Activated naive CD8-positive, alpha-beta T cell (primary cell): ENCODE results near the gene DECR2.
"Not testable (repeated sequence)": the region's sequence is repeated elsewhere in the genome, so short reads cannot be mapped to it uniquely, and the experiment has no call there.

Source experiments
- H3K27ac Mint-ChIP-seq: one replicate; pipeline ENCODE4 v1.8.0; 2021; ENCODE audit warnings: mixed read lengths
- H3K27me3 Mint-ChIP-seq: one replicate; pipeline ENCODE4 v1.8.0; 2021; ENCODE audit warnings: mixed read lengths
- H3K36me3 Mint-ChIP-seq: one replicate; pipeline ENCODE4 v1.8.0; 2021; ENCODE audit warnings: mixed read lengths
- H3K4me1 Mint-ChIP-seq: one replicate; pipeline ENCODE4 v1.8.0; 2021; ENCODE audit warnings: low read depth, mixed read lengths
- H3K4me3 Mint-ChIP-seq: one replicate; pipeline ENCODE4 v1.8.0; 2021; ENCODE audit warnings: mild to moderate bottlenecking, mixed read lengths
- H3K9me3 Mint-ChIP-seq: one replicate; pipeline ENCODE4 v1.8.0; 2021; ENCODE audit warnings: low read depth, mixed read lengths

Gene DECR2

DNA sequence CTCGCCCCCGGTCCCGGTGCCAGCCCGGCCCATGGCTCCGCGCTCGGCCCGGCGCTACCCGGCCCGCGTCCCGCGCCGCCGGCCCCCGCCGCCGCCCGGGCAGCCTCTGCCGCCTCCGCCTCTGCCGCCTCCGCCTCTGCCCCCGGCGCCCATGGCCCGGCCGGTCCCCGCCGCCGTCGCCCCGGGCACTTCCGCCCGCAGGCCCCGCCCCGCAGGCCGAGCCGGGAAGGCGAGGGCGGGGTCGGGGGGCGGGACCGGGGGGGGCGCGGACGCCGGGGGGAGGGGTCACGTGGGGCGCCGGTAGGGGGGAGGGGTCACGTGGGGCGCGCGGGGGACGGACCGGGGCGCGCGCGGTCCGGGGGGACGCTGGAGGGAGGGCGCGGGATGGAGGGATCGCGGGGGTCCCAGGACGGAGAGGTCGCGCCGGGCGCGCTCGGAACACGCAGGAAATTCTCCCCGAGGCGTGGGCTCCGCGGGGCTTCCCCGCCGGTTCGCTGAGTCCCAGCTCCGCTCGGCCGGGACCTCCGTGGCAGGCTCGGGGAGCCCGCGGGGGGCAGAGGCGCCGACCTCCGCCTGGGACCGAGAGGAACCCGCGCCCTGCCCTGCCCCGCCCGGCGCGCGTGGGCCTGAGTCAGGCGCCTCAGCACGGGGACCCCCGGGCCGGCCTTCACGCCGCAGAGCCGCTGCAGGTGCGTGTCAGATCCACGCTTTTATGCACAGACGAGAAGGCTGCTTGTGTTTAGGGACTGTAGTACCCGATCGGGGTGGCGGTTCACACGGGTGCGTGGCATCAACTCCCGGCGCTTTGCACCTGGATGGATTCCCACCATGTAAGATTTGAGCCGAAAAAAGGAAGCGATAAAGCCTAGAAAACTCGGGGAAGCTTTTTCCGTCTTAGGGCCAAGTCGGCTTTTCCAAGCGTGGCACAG lies 19.6 kb upstream of the DECR2 start, which contains the start of gene PGAP6:
Gene PGAP6, minus strand, starts transcription at position 190 of the 929 bp plus-strand sequence. Its CDS starts 157 bp downstream, at position 33.
- H3K36me3 Mint-ChIP-seq: no peaks in the 10 kb centered on the region
- H3K9me3 Mint-ChIP-seq: no peaks in the 10 kb centered on the region
- H3K27me3 Mint-ChIP-seq: no peaks in the 10 kb centered on the region
- peaks cover 28% of the 10 kb centered on the region for H3K4me1 Mint-ChIP-seq
- peak within 1 kb of the TSS; percentile 50 for H3K27ac Mint-ChIP-seq
- peak within 1 kb of the TSS; percentile 87 for H3K4me3 Mint-ChIP-seq

DNA sequence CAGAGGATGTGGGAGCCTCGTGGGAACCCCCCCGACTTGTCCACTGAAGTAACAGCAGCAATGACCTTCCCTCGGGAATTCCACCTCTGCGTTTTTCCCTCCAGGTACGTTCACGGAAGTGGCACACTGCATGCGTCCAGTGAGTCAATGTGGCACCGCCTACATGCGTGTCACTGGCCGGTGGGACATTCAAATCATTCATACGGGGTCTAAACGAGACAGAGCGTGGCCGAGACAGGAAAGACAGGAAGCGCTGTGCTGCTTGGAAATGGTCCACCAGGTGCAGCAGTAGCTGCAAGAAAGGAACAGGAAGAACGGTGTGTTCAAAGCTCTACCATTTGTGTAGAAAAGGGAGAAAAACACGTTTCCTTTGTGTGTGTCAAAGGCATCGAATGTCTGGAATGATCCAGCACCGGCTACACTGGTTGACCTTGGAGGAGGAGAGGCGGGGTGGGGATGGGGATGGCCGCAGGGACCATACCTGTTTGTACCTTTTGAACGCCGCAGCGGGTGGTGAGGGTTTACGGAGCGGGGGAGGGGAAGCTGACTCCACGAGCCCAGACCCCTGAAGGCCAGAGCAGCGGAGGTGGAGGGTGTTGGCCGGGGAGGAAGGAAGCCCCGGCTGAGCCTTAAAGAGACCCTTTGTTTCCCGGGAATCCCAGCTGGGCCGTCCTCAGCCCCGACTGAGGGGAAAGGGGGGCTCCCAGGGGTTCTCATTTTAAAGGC lies 18.2 kb upstream of the DECR2 start:
- Mint-ChIP-seq H3K4me3 (peak overlapping the region; percentile 87), H3K36me3 (no peaks in the 10 kb centered on the region), H3K27ac (peak overlapping the region; percentile 75), H3K9me3 (no peaks in the 10 kb centered on the region), H3K4me1 (peaks cover 27% of the 10 kb centered on the region), H3K27me3 (no peaks in the 10 kb centered on the region)

DNA sequence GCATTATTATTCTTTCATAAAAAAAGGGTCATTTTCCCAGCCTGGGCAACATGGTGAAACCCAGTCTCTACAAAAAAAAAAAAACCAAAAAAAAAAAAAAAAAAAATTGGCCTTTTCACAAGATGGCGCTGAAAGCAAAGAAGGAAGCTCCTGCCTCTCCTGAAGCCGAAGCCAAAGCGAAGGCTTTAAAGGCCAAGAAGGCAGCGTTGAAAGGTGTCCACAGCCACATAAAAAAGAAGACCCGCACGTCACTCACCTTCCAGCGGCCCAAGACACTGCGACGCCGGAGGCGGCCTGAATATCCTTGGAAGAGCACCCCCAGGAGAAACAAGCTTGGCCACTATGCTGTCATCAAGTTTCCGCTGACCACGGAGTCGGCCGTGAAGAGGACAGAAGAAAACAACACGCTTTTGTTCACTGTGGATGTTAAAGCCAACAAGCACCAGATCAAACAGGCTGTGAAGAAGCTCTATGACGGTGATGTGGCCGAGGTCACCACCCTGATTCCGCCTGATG lies 15.0 kb upstream of the DECR2 start:
- Mint-ChIP-seq H3K4me3 (no peak overlapping the region), H3K4me1 (peaks cover 18% of the 10 kb centered on the region), H3K9me3 (no peaks in the 10 kb centered on the region), H3K27me3 (no peaks in the 10 kb centered on the region), H3K27ac (no peak overlapping the region), H3K36me3 (no peaks in the 10 kb centered on the region)

DNA sequence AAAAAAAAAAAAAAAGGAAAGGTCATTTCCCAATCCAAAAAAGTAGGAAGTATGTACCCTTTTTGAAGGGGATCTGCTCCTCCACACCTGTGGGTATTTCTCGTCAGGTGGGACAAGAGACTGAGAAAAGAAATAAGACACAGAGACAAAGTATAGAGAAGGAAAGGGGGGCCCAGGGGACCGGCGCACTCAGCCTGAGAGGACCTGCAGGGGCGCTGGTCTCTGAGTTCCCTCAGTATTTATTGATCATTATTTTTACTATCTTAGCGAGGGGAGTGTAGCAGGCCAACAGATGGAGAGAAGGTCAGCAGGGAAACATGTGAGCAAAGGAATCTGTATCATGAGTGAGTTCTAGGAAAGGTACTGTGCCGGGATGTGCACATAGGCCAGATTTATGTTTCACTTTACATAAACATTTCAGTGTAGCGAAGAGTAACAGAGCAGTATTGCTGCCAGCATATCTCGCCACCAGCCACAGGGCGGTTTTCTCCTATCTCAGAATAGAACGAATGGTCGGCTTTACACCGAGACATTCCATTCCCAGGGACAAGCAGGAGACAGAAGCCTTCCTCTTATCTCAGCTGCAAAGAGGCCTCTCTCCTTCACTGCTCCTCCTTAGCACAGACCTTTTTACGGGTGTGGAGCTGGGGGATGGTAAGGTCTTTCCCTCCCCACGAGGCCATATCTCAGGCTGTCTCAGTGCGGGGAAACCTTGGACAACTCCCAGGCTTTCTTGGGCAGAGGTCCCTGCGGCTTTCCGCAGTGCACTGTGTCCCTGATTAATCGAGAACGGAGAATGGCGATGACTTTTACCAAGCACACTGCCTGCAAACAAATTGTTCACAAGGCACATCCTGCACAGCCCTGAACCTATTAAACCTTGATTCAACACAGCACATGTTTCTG lies 13.7 kb upstream of the DECR2 start:
- not testable (repeated sequence) for H3K27ac Mint-ChIP-seq, H3K36me3 Mint-ChIP-seq, H3K27me3 Mint-ChIP-seq, H3K9me3 Mint-ChIP-seq, H3K4me3 Mint-ChIP-seq
- peaks cover 22% of the 10 kb centered on the region for H3K4me1 Mint-ChIP-seq

- Mint-ChIP-seq H3K27ac (no peak overlapping the region), H3K4me1 (peaks cover 12% of the 10 kb centered on the region), H3K9me3 (no peaks in the 10 kb centered on the region), H3K4me3 (no peak overlapping the region), H3K36me3 (peaks cover 2% of the 10 kb centered on the region), H3K27me3 (no peaks in the 10 kb centered on the region)
Measured at GRCh38 chr16:389352-389751, 12.3 kb upstream of the DECR2 start.

- peaks cover 20% of the 10 kb centered on the region for H3K4me1 Mint-ChIP-seq
- H3K27me3 Mint-ChIP-seq: no peaks in the 10 kb centered on the region
- H3K27ac Mint-ChIP-seq: peak overlapping the region; percentile 61
- H3K9me3 Mint-ChIP-seq: no peaks in the 10 kb centered on the region
- no peak overlapping the region for H3K4me3 Mint-ChIP-seq
- peaks cover 2% of the 10 kb centered on the region for H3K36me3 Mint-ChIP-seq
Measured at GRCh38 chr16:391885-392335, 9.8 kb upstream of the DECR2 start.

DNA sequence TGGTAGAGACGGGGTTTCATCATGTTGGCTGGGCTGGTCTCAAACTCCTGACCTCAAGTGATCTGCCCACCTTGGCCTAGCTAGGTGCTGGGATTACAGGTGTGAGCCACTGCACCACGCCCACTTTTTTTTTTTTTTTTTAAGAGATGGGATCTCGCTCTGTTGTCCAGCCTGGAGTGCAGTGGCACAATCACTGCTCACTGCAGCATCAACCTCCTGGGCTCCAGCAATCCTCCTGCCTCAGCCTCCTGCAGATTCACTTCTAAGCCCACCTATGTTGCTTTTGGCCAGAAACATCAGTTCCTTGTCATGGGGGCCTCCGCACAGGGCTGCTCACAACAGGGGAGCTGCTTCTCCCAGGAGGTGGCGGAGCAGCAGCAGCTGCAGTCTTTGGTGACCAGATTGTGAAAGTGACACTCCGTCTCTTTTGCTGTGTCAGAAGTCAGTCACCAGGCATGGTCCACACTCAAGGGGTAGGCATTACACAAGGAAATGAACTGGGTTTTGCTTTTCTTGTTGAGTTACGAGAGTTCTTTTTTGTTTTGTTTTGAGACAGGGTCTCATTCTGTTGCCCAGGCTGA lies 9.1 kb upstream of the DECR2 start:
- Mint-ChIP-seq H3K9me3 (no peaks in the 10 kb centered on the region), H3K27me3 (no peaks in the 10 kb centered on the region), H3K27ac (peak overlapping the region; percentile 61), H3K36me3 (peaks cover 2% of the 10 kb centered on the region), H3K4me3 (no peak overlapping the region), H3K4me1 (peaks cover 20% of the 10 kb centered on the region)

- no peaks in the 10 kb centered on the region for H3K27me3 Mint-ChIP-seq
- H3K27ac Mint-ChIP-seq: no peak overlapping the region
- H3K4me1 Mint-ChIP-seq: peaks cover 32% of the 10 kb centered on the region
- no peaks in the 10 kb centered on the region for H3K9me3 Mint-ChIP-seq
- H3K36me3 Mint-ChIP-seq: peaks cover 2% of the 10 kb centered on the region
- peak overlapping the region; percentile 90 for H3K4me3 Mint-ChIP-seq
Measured at GRCh38 chr16:396199-396598, 5.5 kb upstream of the DECR2 start.

DNA sequence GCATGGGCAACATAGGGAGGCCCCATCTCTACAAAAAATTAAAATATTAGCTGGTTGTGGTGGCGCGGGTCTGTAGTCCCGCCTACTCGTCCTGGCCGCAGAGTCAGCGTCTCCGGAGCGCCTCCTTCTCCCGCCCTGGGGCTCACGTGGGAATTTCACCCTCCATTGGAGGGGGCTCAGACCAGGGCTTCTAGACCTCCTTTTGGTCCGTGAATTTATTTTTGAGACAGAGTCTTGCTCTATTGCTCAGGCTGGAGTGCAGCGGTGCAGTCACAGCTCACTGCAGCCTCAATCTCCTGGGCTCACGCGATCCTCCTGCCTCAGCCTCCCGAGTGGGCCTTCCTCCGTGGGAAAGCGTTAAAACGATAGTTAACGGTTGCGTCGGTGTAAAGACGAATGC lies 5.1 kb upstream of the DECR2 start:
- Mint-ChIP-seq H3K4me3 (peak overlapping the region; percentile 90), H3K27me3 (no peaks in the 10 kb centered on the region), H3K27ac (peak overlapping the region; percentile 87), H3K36me3 (peaks cover 2% of the 10 kb centered on the region), H3K9me3 (no peaks in the 10 kb centered on the region), H3K4me1 (peaks cover 31% of the 10 kb centered on the region)

DNA sequence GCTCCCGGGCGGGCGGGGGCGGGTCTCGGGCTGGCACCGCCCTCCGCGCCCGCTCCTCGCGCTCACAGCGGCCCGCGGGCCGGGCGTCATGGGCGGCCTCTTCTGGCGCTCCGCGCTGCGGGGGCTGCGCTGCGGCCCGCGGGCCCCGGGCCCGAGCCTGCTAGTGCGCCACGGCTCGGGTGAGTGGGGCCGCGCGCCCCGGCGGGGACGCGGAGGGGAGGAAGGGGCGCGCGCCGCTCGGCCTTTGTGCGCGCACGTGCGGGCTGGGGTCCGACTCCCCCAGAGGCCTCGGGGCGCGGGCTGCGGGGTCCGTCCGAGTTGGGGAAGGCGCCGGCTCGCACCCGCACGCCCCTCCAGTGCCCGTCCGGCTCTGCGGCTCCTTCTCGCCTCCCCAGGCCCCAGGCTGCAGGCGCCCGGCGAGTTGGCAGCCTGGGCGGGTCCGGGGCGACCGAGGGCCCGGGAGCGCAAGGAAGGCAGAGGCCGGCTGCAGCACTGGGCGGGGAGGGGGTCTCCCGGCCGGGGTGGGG lies 4.5 kb upstream of the DECR2 start, which contains the start of gene NME4:
Gene NME4, plus strand, starts transcription at position 65 of the 527 bp plus-strand sequence. Its CDS starts 24 bp downstream, at position 89.
- peak within 1 kb of the TSS; percentile 87 for H3K27ac Mint-ChIP-seq
- H3K4me1 Mint-ChIP-seq: peaks cover 26% of the 10 kb centered on the region
- H3K4me3 Mint-ChIP-seq: peak within 1 kb of the TSS; percentile 90
- H3K27me3 Mint-ChIP-seq: no peaks in the 10 kb centered on the region
- peaks cover under 1% of the 10 kb centered on the region for H3K36me3 Mint-ChIP-seq
- no peaks in the 10 kb centered on the region for H3K9me3 Mint-ChIP-seq

DNA sequence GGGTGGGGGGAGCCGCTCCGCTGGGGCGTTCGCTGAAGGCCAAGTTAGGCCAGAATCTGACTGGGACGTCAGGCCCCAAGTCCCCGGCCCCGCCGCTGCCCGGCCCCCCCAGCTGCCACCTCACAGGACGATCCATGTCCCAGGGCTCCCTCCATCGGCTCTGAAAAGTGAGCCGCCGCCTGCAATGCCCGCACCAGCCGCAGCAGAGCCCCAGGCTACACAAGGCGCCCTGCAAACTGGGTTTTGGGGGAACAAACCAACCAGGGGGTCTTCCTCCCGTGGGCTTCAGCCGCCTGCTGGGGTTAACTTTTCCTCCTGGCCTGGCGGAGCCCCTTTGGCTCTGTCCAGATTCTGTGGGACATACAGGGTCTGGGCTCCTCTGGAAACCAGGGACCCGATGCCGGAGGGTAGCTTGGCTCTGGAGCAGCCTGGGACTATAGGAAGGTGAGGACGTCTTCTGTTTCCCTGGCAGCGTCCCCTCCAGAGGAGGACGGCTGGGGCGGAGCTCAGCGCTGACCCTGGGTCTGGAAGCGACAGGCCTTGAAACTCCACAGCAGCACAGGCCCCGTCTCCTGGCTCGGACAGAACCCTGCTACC lies 3.9 kb upstream of the DECR2 start:
- no peaks in the 10 kb centered on the region for H3K9me3 Mint-ChIP-seq
- H3K27me3 Mint-ChIP-seq: no peaks in the 10 kb centered on the region
- H3K4me3 Mint-ChIP-seq: peak overlapping the region; percentile 64
- H3K36me3 Mint-ChIP-seq: no peaks in the 10 kb centered on the region
- H3K27ac Mint-ChIP-seq: no peak overlapping the region
- peaks cover 21% of the 10 kb centered on the region for H3K4me1 Mint-ChIP-seq

DNA sequence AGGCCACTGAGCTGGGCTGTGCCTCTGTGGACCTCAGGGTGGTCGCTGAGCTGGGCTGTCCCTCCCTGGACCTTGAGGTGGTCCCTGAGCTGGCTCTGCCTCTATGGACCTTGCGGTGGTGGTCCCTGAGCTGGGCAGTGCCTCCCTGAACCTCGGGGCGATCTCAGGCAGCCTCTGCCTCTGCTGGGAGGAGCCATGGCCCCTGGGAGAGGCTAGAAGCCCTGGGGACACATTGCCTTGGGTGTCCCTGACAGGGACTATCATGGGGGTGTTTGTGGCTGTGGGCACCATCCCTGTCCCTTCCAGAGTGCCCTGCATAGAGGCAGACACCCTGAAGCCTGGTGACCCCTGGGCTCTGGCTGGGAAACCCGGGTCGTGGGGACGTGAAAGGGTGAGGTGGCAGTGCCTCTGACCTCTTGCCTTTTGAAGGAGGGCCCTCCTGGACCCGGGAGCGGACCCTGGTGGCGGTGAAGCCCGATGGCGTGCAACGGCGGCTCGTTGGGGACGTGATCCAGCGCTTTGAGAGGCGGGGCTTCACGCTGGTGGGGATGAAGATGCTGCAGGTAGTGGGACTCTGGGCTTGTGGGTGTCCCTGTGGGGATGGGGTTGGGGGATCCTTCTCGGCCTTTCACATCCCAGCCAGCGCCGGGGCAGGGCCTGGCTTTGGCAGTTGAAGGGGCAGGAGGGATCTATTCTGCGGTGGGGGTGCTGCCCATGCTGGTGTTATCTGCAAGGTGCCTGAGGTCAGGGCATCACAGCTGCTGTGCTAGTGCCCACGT lies 2.9 kb upstream of the DECR2 start:
- Mint-ChIP-seq H3K9me3 (no peaks in the 10 kb centered on the region), H3K36me3 (no peaks in the 10 kb centered on the region), H3K27me3 (no peaks in the 10 kb centered on the region), H3K4me3 (peak overlapping the region; percentile 64), H3K4me1 (peaks cover 20% of the 10 kb centered on the region), H3K27ac (no peak overlapping the region)
